K562 (cell line): Measurements from ENCODE around the gene GNAT1. TPM values are rescaled to one million over a fixed set of nuclear protein-coding genes. Genes with fewer than 3 reads are reported as not detected.
A peak's percentile ranks its signal among the peaks of the same experiment; 100 is the strongest.

Source experiments
- ATAC-seq: fragments of 200-7000 bp; cut with Tn5 transposase; 3 replicates; pipeline ENCODE4 v1.9.1; 2020; ENCODE audit warnings: moderate library complexity
- BruUV-seq: library from RNA; stranded (reverse); fragments of 400-500 nt; replicated peaks from 2 replicates; lab custom pipeline; 2021; lab: Mats Ljungman, UMichigan
- CTCF ChIA-PET: fragments of 300-600 bp; formaldehyde crosslinking; extraction: SDS; loops from one replicate; lab custom pipeline; 2021; ENCODE audit warnings: low intra/inter-chr PET ratio; lab: Yijun Ruan, JAX
- POLR2A ChIA-PET: fragments of 300-600, 350-650 bp; sonication (Branson Sonifier 250); formaldehyde crosslinking; extraction: SDS; loops from one replicate; lab custom pipeline; 2021; ENCODE audit warnings: antibody characterized with exemption, inconsistent platforms; lab: Yijun Ruan, JAX
- DNase-seq, 4 experiments: peaks; one replicate each; pipeline versions ENCODE4 v3.0.0 to v3.0.0-alpha.2; 2011 to 2018; ENCODE audit warnings: low spot score in 3 of 4, mixed read lengths in 3 of 4; ENCODE audit errors: extremely low read depth in 1 of 4
- FAIRE-seq: peaks from 2 replicates; lab custom pipeline; 2011; peaks lifted over from hg19 to GRCh38; lab: Jason Lieb, UNC
- H2AFZ ChIP-seq: 2 replicates; pipeline ENCODE4 v1.6.0; 2011; ENCODE audit warnings: low read depth, low read length, control low read depth, inconsistent platforms
- H3K27ac ChIP-seq: fragments of 200-600 bp; 3 replicates; pipeline ENCODE4 v1.8.0; 2011; ENCODE audit warnings: low read depth, mild to moderate bottlenecking, control low read depth, inconsistent platforms, low read length, moderate library complexity, mixed read lengths; ENCODE audit errors: extremely low read depth
- H3K27me3 ChIP-seq, 2 experiments: fragments of 300-600 bp in 1 of 2; 2 replicates in 1 of 2; 3 replicates in 1 of 2; pipeline versions ENCODE4 v1.6.0 to v1.8.0; 2011; ENCODE audit warnings: inconsistent platforms in 2 of 2, low read length in 2 of 2, mild to moderate bottlenecking in 1 of 2, mixed read lengths in 1 of 2, moderate library complexity in 1 of 2; ENCODE audit not compliant: control insufficient read depth in 2 of 2, insufficient read depth in 2 of 2
- H3K36me3 ChIP-seq: fragments of 300-600 bp; 3 replicates; pipeline ENCODE4 v1.8.0; 2011; ENCODE audit warnings: mild to moderate bottlenecking, low read length, inconsistent platforms; ENCODE audit not compliant: control insufficient read depth, insufficient read depth
- H3K4me1 ChIP-seq, 2 experiments: fragments of 200-600 bp in 1 of 2; replicated peaks in 1 of 2; 2 replicates in 1 of 2; 3 replicates in 1 of 2; pipeline versions ENCODE4 v1.5.1 to v1.8.0; 2011; ENCODE audit warnings: inconsistent platforms in 2 of 2, low read length in 2 of 2, mild to moderate bottlenecking in 1 of 2, mixed read lengths in 1 of 2, moderate library complexity in 1 of 2; ENCODE audit not compliant: control insufficient read depth in 2 of 2, insufficient read depth in 2 of 2
- H3K4me2 ChIP-seq: 2 replicates; pipeline ENCODE4 v1.6.1; 2011; ENCODE audit warnings: low read length, control low read depth, inconsistent platforms, mixed read lengths; ENCODE audit not compliant: insufficient read depth
- H3K4me3 ChIP-seq: fragments of 200-600 bp; sonication (generic), shearing (Covaris generic); 2 replicates; pipeline ENCODE4 v1.5.1; 2016; ENCODE audit warnings: control low read depth, inconsistent platforms
- H3K79me2 ChIP-seq: fragments of 200-600 bp; 3 replicates; pipeline ENCODE4 v1.8.0; 2011; ENCODE audit warnings: low read length, inconsistent platforms; ENCODE audit not compliant: control insufficient read depth, insufficient read depth
- H3K9ac ChIP-seq, 2 experiments: 2 replicates each; pipeline versions ENCODE4 v1.6.0 to v1.6.1; 2011; ENCODE audit warnings: low read depth in 2 of 2, low read length in 2 of 2, control low read depth in 1 of 2, inconsistent platforms in 1 of 2, mild to moderate bottlenecking in 1 of 2, mixed read lengths in 1 of 2; ENCODE audit not compliant: insufficient read depth in 1 of 2
- H3K9me1 ChIP-seq: one replicate; pipeline ENCODE4 v1.6.0; 2011; ENCODE audit warnings: inconsistent platforms, mild to moderate bottlenecking, low read length, moderate library complexity; ENCODE audit not compliant: control insufficient read depth, insufficient read depth
- H3K9me3 ChIP-seq: replicated peaks from 2 replicates; pipeline ENCODE4 v1.5.1; 2011; ENCODE audit warnings: low read depth, low read length, inconsistent platforms; ENCODE audit not compliant: control insufficient read depth, insufficient read depth
- H4K20me1 ChIP-seq: replicated peaks from 2 replicates; pipeline ENCODE4 v1.6.1; 2011; ENCODE audit warnings: low read length, inconsistent platforms, mixed read lengths; ENCODE audit not compliant: control insufficient read depth, insufficient read depth
- CCNT2 ChIP-seq: IDR thresholded peaks from 2 replicates; pipeline ENCODE4 v1.6.1; 2011; ENCODE audit warnings: borderline replicate concordance, low read depth, mild to moderate bottlenecking, moderate library complexity, mixed read lengths, low read length; ENCODE audit not compliant: insufficient read length; ENCODE audit errors: extremely low read depth
- E2F6 ChIP-seq, 2 experiments: IDR thresholded peaks; 2 replicates each; pipeline ENCODE4 v1.6.1; 2011; ENCODE audit warnings: borderline replicate concordance in 1 of 2, control low read depth in 1 of 2, low read depth in 1 of 2, low read length in 1 of 2, mild to moderate bottlenecking in 1 of 2, mixed read lengths in 1 of 2, moderate library complexity in 1 of 2; ENCODE audit not compliant: insufficient read depth in 1 of 2, insufficient read length in 1 of 2, poor library complexity in 1 of 2, severe bottlenecking in 1 of 2; ENCODE audit errors: extremely low read depth in 1 of 2
- POLR2G ChIP-seq: fragments of 200-400 bp; formaldehyde crosslinking; IDR thresholded peaks from 2 replicates; pipeline ENCODE4 v1.6.1; 2017; ENCODE audit warnings: low read depth, mild to moderate bottlenecking, antibody characterized with exemption, low read length, moderate library complexity
- POLR3A ChIP-seq: IDR thresholded peaks from 2 replicates; pipeline ENCODE4 v1.6.1; 2011; ENCODE audit warnings: borderline replicate concordance, mild to moderate bottlenecking, moderate library complexity; ENCODE audit not compliant: insufficient read length, insufficient read depth; ENCODE audit errors: extremely low read depth
- RB1 ChIP-seq: fragments of 450-650 bp; IDR thresholded peaks from 2 replicates; pipeline ENCODE4 v1.6.1; 2017; ENCODE audit warnings: low read depth, mild to moderate bottlenecking
- ZNF407 ChIP-seq: fragments of 450-650 bp; IDR thresholded peaks from 2 replicates; pipeline ENCODE4 v1.6.1; 2016; ENCODE audit warnings: low read depth
- WGBS: fragments of 100-300 bp; shearing (Covaris generic); methylation state at CpG from one replicate; pipeline ENCODE4 v1.1.6; 2016; ENCODE audit warnings: low coverage, mixed read lengths; ENCODE audit not compliant: insufficient coverage; ENCODE audit errors: missing lambda C conversion rate; 5-methylcytosine and 5-hydroxymethylcytosine counted together
- in situ Hi-C: fragments of 300-500 bp; cut with MboI; formaldehyde crosslinking; loops from 4 replicates; pipeline ENCODE4 v1.15.0; 2018; ENCODE audit warnings: inconsistent platforms, mixed read lengths
- intact Hi-C: fragments of 100-400 bp; cut with micrococcal nuclease; formaldehyde crosslinking; loops from 2 replicates; pipeline ENCODE4 v1.14.2; 2022
- polyA plus RNA-seq, 8 experiments: library from polyadenylated mRNA; depleted of rRNA in 4 of 8; stranded (reverse) in 5 of 8; unstranded in 3 of 8; fragments of >200 nt; fragmentation: Nextera tagmentation in 2 of 8; fragmentation: Illumina TruSeq in 1 of 8; extraction: Ambion mirVana in 2 of 8; extraction: Trizol in 1 of 8; gene quantifications; 2 replicates each; pipeline versions ENCODE4 v1.2.1 to v1.2.3, GENCODE V29; 2011 to 2014; ENCODE audit warnings: inconsistent platforms in 1 of 8, missing spikeins in 1 of 8
- total RNA-seq, 7 experiments: library from RNA; depleted of rRNA in 6 of 7; stranded (reverse); fragments of >200 nt in 6 of 7; fragmentation: Illumina TruSeq in 2 of 7; extraction: Trizol in 2 of 7; gene quantifications; 2 replicates each; pipeline versions ENCODE4 v1.2.1 to v1.2.3, GENCODE V29; 2011 to 2021; ENCODE audit warnings: low replicate concordance in 1 of 7
- TF ChIP-seq, protein P1 (sequence below): IDR thresholded peaks from 2 replicates; pipeline ENCODE4 v1.6.1; 2011; ENCODE audit warnings: borderline replicate concordance, low read depth, mild to moderate bottlenecking, moderate library complexity, low read length; ENCODE audit not compliant: insufficient read depth, poor library complexity, severe bottlenecking

The GNAT1 gene
- total and polyA plus RNA-seq, 9 of the 15 experiments (the other 6 are each of a cell fraction or from before 2014, with no cell fraction given) = not detected

GRCh38 chr3:50154840-50155490 lies 36.4 kb upstream of the GNAT1 start, which contains the start of gene SEMA3F:
SEMA3F (plus strand) TSS chr3:50155324; CDS start chr3:50159623, 4,299 bp downstream.
- Histone ChIP-seq H3K9ac (peak within 1 kb of the TSS; percentile 34 to 90; a peak in 3 of 4 replicates), H3K4me1 (peaks cover 0 to 42% of the 10 kb centered on the region in 2 experiments; a peak in 3 of 5 replicates), H3K4me3 (peak within 1 kb of the TSS; percentile 49), H3K9me3 (no peaks in the 10 kb centered on the region), H3K4me2 (peak within 1 kb of the TSS; percentile 60), H3K79me2 (no peaks in the 10 kb centered on the region; the same call in 2 of the 3 replicates), H3K27ac (no peak within 1 kb of the TSS), H3K9me1 (no peaks in the 10 kb centered on the region), H3K36me3 (no peaks in the 10 kb centered on the region), H4K20me1 (no peaks in the 10 kb centered on the region), H2AFZ (peak within 1 kb of the TSS; percentile 40; the same call in 1 of the 2 replicates), H3K27me3 (no peaks in the 10 kb centered on the region)
- ChIA-PET POLR2A (no interaction called here), CTCF (interaction anchor here (0.9 to 1.2 kb wide), 2 partner anchors 34 to 35 kb away, joined by 5 to 8 read pairs; no protein-coding TSS in a partner anchor)
- DNase-seq (peak; percentile 74 to 92 (median 92)), FAIRE-seq (no peak), ATAC-seq (peak; percentile 91)
- no CpG with 5 or more reads among the region's 98 CpGs for WGBS
- in situ Hi-C loops (no loop called here), intact Hi-C loops (loop anchor here (1.0 to 2.0 kb wide), 2 partner anchors 34 kb away; no protein-coding TSS in a partner anchor)
- BruUV-seq = no TSS peak
- TF ChIP-seq ZNF407 (no peak), E2F6 (IDR thresholded peaks at IDR 0.05; ENCODE audit: borderline replicate concordance in 1 of 2, extremely low read depth in 1 of 2, insufficient read depth in 1 of 2, insufficient read length in 1 of 2, low read depth in 1 of 2, low read length in 1 of 2, poor library complexity in 1 of 2, severe bottlenecking in 1 of 2) (peak; percentile 38 to 71), CCNT2 (peak; percentile 34), POLR3A (no peak), RB1 (peak; percentile 63; the same call in 1 of the 2 replicates), POLR2G (peak; percentile 70)
- TF ChIP-seq, protein P1, sequence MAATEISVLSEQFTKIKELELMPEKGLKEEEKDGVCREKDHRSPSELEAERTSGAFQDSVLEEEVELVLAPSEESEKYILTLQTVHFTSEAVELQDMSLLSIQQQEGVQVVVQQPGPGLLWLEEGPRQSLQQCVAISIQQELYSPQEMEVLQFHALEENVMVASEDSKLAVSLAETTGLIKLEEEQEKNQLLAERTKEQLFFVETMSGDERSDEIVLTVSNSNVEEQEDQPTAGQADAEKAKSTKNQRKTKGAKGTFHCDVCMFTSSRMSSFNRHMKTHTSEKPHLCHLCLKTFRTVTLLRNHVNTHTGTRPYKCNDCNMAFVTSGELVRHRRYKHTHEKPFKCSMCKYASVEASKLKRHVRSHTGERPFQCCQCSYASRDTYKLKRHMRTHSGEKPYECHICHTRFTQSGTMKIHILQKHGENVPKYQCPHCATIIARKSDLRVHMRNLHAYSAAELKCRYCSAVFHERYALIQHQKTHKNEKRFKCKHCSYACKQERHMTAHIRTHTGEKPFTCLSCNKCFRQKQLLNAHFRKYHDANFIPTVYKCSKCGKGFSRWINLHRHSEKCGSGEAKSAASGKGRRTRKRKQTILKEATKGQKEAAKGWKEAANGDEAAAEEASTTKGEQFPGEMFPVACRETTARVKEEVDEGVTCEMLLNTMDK = peak; percentile 35
